ENCODE data around the gene RACGAP1.

The RACGAP1 gene

GRCh38 chr12:49968471-49968870 lies 56.8 kb downstream of the RACGAP1 start:
- Histone ChIP-seq H3K36me3 (ENCODE audit: control insufficient read depth, insufficient read depth, low read length) (no peaks in the 10 kb centered on the region), H3K4me3 (ENCODE audit: extremely low read depth, insufficient read depth, low read length, poor library complexity, severe bottlenecking) (no peak overlapping the region), H3K9me3 (ENCODE audit: control insufficient read depth, low read length) (no peaks in the 10 kb centered on the region), H3K4me1 (ENCODE audit: control insufficient read depth, insufficient read depth, low read length, poor library complexity, severe bottlenecking) (peaks cover 7% of the 10 kb centered on the region), H3K27ac (ENCODE audit: low read depth, low read length, severe bottlenecking) (no peak overlapping the region)
- WGBS, 2 experiments (ENCODE audit: insufficient coverage in 2 of 2), result 84 to 98% methylated on average over 3 of the region's 6 CpGs

GRCh38 chr12:49967777-49968250 lies 57.5 kb downstream of the RACGAP1 start:
- H3K27ac ChIP-seq (ENCODE audit: low read depth, low read length, severe bottlenecking), result no peak overlapping the region
- H3K9me3 ChIP-seq (ENCODE audit: control insufficient read depth, low read length), result no peaks in the 10 kb centered on the region
- peaks cover 7% of the 10 kb centered on the region for H3K4me1 ChIP-seq (ENCODE audit: control insufficient read depth, insufficient read depth, low read length, poor library complexity, severe bottlenecking)
- no peak overlapping the region for H3K4me3 ChIP-seq (ENCODE audit: extremely low read depth, insufficient read depth, low read length, poor library complexity, severe bottlenecking)
- H3K36me3 ChIP-seq (ENCODE audit: control insufficient read depth, insufficient read depth, low read length), result no peaks in the 10 kb centered on the region
- WGBS, 2 experiments (ENCODE audit: insufficient coverage in 2 of 2), result 44 to 60% methylated on average over 12 to 13 of the region's 15 CpGs

- 7 to 8% methylated on average over 28 of the region's 40 CpGs for WGBS, 2 experiments (ENCODE audit: insufficient coverage in 2 of 2)
- H3K4me3 ChIP-seq (ENCODE audit: extremely low read depth, insufficient read depth, low read length, poor library complexity, severe bottlenecking), result peak overlapping the region; percentile 21
- no peaks in the 10 kb centered on the region for H3K9me3 ChIP-seq (ENCODE audit: control insufficient read depth, low read length)
- H3K4me1 ChIP-seq (ENCODE audit: control insufficient read depth, insufficient read depth, low read length, poor library complexity, severe bottlenecking), result peaks cover 7% of the 10 kb centered on the region
- no peaks in the 10 kb centered on the region for H3K36me3 ChIP-seq (ENCODE audit: control insufficient read depth, insufficient read depth, low read length)
- H3K27ac ChIP-seq (ENCODE audit: low read depth, low read length, severe bottlenecking), result no peak overlapping the region
These were observed 58.1 kb downstream of the RACGAP1 start for GRCh38 chr12:49967042-49967776.

GRCh38 chr12:49966511-49967041 lies 58.7 kb downstream of the RACGAP1 start:
- H3K27ac ChIP-seq (ENCODE audit: low read depth, low read length, severe bottlenecking), result no peak overlapping the region
- H3K9me3 ChIP-seq (ENCODE audit: control insufficient read depth, low read length), result no peaks in the 10 kb centered on the region
- no peaks in the 10 kb centered on the region for H3K36me3 ChIP-seq (ENCODE audit: control insufficient read depth, insufficient read depth, low read length)
- no peak overlapping the region for H3K4me3 ChIP-seq (ENCODE audit: extremely low read depth, insufficient read depth, low read length, poor library complexity, severe bottlenecking)
- peaks cover 7% of the 10 kb centered on the region for H3K4me1 ChIP-seq (ENCODE audit: control insufficient read depth, insufficient read depth, low read length, poor library complexity, severe bottlenecking)
- 49 to 52% methylated on average over 14 to 16 of the region's 16 CpGs for WGBS, 2 experiments (ENCODE audit: insufficient coverage in 2 of 2)

GRCh38 chr12:49965836-49966235 lies 59.5 kb downstream of the RACGAP1 start:
- 74 to 80% methylated on average over 2 to 5 of the region's 6 CpGs for WGBS, 2 experiments (ENCODE audit: insufficient coverage in 2 of 2)
- Histone ChIP-seq H3K4me3 (ENCODE audit: extremely low read depth, insufficient read depth, low read length, poor library complexity, severe bottlenecking) (no peak overlapping the region), H3K9me3 (ENCODE audit: control insufficient read depth, low read length) (no peaks in the 10 kb centered on the region), H3K27ac (ENCODE audit: low read depth, low read length, severe bottlenecking) (no peak overlapping the region), H3K4me1 (ENCODE audit: control insufficient read depth, insufficient read depth, low read length, poor library complexity, severe bottlenecking) (peaks cover 7% of the 10 kb centered on the region), H3K36me3 (ENCODE audit: control insufficient read depth, insufficient read depth, low read length) (no peaks in the 10 kb centered on the region)

GRCh38 chr12:49964849-49965624 lies 60.3 kb downstream of the RACGAP1 start:
- H3K36me3 ChIP-seq (ENCODE audit: control insufficient read depth, insufficient read depth, low read length), result no peaks in the 10 kb centered on the region
- H3K4me3 ChIP-seq (ENCODE audit: extremely low read depth, insufficient read depth, low read length, poor library complexity, severe bottlenecking), result no peak overlapping the region
- WGBS, 2 experiments (ENCODE audit: insufficient coverage in 2 of 2), result 74 to 89% methylated on average over 10 to 11 of the region's 13 CpGs
- no peak overlapping the region for H3K27ac ChIP-seq (ENCODE audit: low read depth, low read length, severe bottlenecking)
- no peaks in the 10 kb centered on the region for H3K9me3 ChIP-seq (ENCODE audit: control insufficient read depth, low read length)
- peaks cover 10% of the 10 kb centered on the region for H3K4me1 ChIP-seq (ENCODE audit: control insufficient read depth, insufficient read depth, low read length, poor library complexity, severe bottlenecking)

- H3K36me3 ChIP-seq (ENCODE audit: control insufficient read depth, insufficient read depth, low read length), result no peaks in the 10 kb centered on the region
- H3K27ac ChIP-seq (ENCODE audit: low read depth, low read length, severe bottlenecking), result no peak overlapping the region
- no peaks in the 10 kb centered on the region for H3K9me3 ChIP-seq (ENCODE audit: control insufficient read depth, low read length)
- H3K4me1 ChIP-seq (ENCODE audit: control insufficient read depth, insufficient read depth, low read length, poor library complexity, severe bottlenecking), result peaks cover 17% of the 10 kb centered on the region
- H3K4me3 ChIP-seq (ENCODE audit: extremely low read depth, insufficient read depth, low read length, poor library complexity, severe bottlenecking), result no peak overlapping the region
- WGBS, 2 experiments (ENCODE audit: insufficient coverage in 2 of 2), result 90 to 91% methylated on average over 11 to 16 of the region's 17 CpGs
These were observed 61.1 kb downstream of the RACGAP1 start for GRCh38 chr12:49963976-49964815.

GRCh38 chr12:49962861-49963765 lies 62.2 kb downstream of the RACGAP1 start:
- H3K9me3 ChIP-seq (ENCODE audit: control insufficient read depth, low read length), result no peaks in the 10 kb centered on the region
- H3K27ac ChIP-seq (ENCODE audit: low read depth, low read length, severe bottlenecking), result no peak overlapping the region
- no peak overlapping the region for H3K4me3 ChIP-seq (ENCODE audit: extremely low read depth, insufficient read depth, low read length, poor library complexity, severe bottlenecking)
- H3K4me1 ChIP-seq (ENCODE audit: control insufficient read depth, insufficient read depth, low read length, poor library complexity, severe bottlenecking), result peaks cover 17% of the 10 kb centered on the region
- 88 to 91% methylated on average over 20 to 21 of the region's 21 CpGs for WGBS, 2 experiments (ENCODE audit: insufficient coverage in 2 of 2)
- no peaks in the 10 kb centered on the region for H3K36me3 ChIP-seq (ENCODE audit: control insufficient read depth, insufficient read depth, low read length)

GRCh38 chr12:49961993-49962764 lies 63.1 kb downstream of the RACGAP1 start:
- Histone ChIP-seq H3K4me1 (ENCODE audit: control insufficient read depth, insufficient read depth, low read length, poor library complexity, severe bottlenecking) (peaks cover 12% of the 10 kb centered on the region), H3K9me3 (ENCODE audit: control insufficient read depth, low read length) (no peaks in the 10 kb centered on the region), H3K36me3 (ENCODE audit: control insufficient read depth, insufficient read depth, low read length) (no peaks in the 10 kb centered on the region), H3K27ac (ENCODE audit: low read depth, low read length, severe bottlenecking) (no peak overlapping the region), H3K4me3 (ENCODE audit: extremely low read depth, insufficient read depth, low read length, poor library complexity, severe bottlenecking) (no peak overlapping the region)
- WGBS, 2 experiments (ENCODE audit: insufficient coverage in 2 of 2), result 67 to 69% methylated on average over 34 of the region's 37 CpGs
